Measurements from ENCODE around the gene KCNRG.
"Not testable (repeated sequence)": the region's sequence is repeated elsewhere in the genome, so short reads cannot be mapped to it uniquely, and the experiment has no call there.

KCNRG gene

DNA sequence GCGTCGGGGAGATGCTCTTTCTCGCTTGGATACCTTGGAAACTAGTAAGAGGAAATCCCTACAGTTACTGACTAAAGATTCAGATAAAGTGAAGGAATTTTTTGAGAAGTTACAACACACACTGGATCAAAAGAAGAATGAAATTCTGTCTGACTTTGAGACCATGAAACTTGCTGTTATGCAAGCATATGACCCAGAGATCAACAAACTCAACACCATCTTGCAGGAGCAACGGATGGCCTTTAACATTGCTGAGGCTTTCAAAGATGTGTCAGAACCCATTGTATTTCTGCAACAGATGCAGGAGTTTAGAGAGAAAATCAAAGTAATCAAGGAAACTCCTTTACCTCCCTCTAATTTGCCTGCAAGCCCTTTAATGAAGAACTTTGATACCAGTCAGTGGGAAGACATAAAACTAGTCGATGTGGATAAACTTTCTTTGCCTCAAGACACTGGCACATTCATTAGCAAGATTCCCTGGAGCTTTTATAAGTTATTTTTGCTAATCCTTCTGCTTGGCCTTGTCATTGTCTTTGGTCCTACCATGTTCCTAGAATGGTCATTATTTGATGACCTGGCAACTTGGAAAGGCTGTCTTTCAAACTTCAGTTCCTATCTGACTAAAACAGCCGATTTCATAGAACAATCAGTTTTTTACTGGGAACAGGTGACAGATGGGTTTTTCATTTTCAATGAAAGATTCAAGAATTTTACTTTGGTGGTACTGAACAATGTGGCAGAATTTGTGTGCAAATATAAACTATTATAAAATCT is 2.7 kb upstream of the KCNRG start:
- DNase-seq (ENCODE audit: low spot score), result no peak

GRCh38 chr13:50014386-50014785 is 858 bp upstream of the KCNRG start:
- no peak for DNase-seq (ENCODE audit: low spot score)

GRCh38 chr13:50015750-50016149 is 506 bp downstream of the KCNRG start:
- no peak for DNase-seq (ENCODE audit: low spot score)

DNA sequence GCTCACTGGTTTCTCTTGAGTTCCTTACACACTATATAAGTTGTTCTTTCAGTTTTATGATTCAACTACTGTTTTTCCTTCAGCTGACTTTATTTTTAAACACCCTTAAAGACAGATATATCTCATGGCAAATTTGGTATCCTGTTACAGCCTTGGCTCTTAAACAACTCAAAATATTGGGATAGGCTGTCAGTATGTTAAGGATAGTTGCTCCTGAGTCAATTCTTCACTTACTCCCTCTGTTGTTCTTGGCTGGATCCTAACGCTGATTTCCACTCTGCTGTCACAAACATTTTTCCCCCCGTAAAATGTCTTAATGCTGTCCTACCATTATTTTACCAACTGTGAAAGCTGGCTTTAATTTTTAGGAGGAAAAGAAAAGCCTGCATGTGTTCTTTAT is 1.2 kb downstream of the KCNRG start:
- DNase-seq (ENCODE audit: low spot score), result no peak

GRCh38 chr13:50017819-50018218 is 2.6 kb downstream of the KCNRG start:
- DNase-seq (ENCODE audit: low spot score), result no peak

DNA sequence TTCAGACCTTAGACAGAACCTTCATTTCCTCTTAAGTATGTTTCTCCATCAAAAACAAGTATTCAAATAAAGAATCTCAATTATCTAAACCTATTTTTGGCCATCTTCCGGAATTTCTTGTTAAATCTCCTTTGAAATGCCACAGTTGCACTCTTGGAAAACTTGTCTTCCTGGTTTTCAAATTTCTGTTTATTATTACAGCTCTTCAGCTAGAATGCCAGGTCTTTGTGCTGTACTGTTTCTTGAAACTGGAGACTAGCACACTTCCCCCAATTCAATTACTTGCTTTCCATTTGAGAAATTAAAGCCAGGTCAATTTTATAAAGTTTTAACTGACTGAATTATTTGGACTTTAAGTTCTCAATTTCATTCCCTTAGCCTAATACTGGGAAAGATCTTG is 10.2 kb downstream of the KCNRG start:
- no peak for DNase-seq (ENCODE audit: low spot score)

DNA sequence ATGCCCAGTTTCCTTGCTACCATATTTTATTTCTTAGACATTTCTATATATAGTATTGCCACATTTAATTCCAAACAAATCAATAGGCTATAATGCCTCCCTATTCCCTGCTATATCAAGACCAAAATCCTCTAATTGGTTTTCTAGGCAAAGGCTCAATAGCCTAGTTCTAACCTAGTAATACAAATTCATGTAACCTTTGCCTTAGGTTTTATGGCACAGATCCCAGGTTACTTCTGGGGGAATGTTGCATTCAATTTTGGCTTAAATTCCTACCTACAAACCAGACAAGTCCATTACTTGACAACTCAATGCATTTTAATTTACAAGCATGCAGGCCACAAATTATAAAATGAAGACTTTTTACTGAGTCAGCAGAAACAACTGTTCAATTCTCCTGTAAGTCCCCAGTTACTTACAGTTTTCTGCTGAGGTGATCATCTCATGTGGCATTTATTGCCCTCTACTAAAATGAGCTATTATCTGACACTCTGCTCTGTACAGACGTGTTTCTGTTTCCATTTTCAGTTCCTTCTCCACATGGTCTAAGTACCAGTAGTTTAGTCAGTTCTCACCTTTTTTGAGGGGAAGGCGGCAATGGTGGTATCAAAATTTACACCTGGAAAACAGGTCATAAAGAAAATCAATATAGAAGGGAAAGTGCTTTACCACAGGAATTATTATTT is 11.7 kb downstream of the KCNRG start:
- DNase-seq (ENCODE audit: low spot score), result no peak

GRCh38 chr13:50030315-50030714 is 15.1 kb downstream of the KCNRG start:
- DNase-seq (ENCODE audit: low spot score), result peak; percentile 38

DNA sequence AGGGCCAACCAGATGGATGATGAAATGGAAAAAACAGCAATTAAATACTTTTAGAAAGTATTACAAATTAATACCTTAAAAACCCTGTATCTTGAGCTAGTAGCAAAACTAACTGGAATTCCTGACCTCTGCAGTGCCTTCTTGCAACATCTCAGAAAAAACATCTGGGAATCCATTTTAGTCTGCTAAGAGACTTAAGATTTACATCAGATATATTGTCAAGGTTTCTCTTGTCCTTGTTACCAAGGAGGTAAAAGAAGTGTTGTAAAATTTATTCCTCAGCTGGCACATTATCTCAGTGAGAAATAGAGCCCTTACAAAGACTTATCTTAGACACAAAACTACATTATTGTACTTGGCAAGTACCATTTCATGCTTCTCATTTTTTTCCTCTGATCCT is 18.5 kb downstream of the KCNRG start:
- no peak for DNase-seq (ENCODE audit: low spot score)

DNA sequence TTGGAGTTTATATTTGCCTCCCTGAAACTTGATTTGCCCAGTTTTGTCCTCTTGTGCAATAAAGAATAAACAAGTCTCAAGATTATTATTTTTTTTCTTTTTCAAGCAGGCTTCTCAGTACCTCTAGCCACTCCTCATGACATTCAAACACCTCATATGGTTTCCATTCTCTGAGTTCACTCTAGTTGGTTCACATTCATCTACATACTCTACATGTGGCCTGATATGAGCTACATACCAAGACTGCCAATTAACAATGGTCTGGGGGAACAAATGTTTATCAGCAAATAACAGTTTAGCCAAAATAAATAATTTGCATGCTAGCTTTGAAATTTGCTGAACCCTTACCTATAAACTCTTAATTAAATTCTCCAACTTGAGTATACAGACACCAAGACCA is 22.5 kb downstream of the KCNRG start:
- no peak for DNase-seq (ENCODE audit: low spot score)

DNA sequence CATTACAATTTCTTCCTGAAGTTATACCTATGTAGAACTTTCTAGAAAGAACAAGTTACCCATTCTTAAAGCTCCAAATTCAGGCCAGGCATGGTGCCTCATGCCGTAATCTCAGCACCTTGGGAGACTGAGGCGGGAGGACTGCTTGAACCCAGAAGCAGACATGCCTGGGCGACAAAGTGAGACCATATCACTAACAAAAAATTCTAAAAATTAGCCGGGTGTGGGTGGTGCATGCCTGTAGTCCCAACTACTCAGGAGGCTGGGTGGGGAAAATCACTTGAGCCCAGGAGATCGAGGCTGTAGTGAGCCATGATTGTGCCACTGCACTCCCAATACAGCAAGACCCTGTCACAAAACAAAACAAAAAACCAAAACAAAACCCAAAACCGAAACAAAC is 23.0 kb downstream of the KCNRG start:
- DNase-seq (ENCODE audit: low spot score), result no peak

DNA sequence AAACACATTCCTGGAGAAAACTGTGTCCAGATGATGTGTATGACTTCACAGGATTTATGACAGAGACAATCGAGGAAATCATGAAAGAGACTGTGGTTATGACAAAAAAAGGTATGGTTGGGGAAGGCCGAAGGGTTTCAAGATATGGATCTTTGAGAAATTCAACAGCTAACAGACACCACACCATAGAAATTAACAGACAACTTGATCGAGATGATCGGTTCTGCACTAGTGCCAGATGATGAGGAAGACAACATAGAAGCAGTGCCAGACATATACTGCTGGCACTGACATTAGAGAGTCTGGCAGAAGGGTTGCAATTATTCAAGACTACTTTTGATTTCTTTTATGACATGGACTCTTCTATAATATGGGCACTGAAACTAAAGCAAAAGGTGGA is 37.2 kb downstream of the KCNRG start:
- DNase-seq (ENCODE audit: low spot score), result no peak

GRCh38 chr13:50053844-50054243 is 38.6 kb downstream of the KCNRG start:
- no peak for DNase-seq (ENCODE audit: low spot score)

DNA sequence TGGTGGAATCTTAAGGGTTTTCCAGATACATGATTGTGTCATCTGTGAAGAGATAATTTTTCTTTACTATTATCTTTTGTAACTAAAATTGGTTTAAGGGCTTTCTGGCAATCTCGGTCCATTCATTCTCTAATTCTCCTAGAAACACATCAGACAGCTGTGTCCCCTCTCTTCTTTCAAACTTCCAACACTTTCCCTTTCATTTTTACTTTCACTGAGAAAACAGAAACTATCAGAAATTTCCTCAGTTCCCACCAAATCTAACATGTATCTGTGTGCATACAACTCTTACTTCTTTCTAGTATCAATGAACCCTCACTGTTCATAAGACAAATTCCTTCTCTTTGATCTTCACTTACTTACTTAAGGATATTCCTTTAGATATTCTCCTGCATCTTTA is 40.2 kb downstream of the KCNRG start:
- DNase-seq (ENCODE audit: low spot score), result no peak

DNA sequence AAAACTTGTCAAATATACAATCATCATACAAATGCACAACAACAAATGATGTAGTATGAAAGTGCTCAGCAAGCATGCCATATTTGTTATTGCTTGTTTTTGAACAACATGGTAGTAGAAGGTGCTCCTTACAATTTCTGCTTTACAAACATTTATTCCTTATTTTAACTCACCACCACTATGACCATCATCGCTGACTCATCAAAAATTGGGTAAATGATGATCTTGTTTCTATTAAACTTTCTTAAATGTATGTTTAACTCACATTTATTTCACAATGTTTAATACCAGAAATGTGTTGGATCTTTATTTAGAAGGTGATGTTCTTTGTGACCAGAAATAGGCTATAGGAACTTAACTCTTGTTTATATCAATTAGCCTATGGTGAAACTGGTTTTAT is 45.5 kb downstream of the KCNRG start:
- no peak for DNase-seq (ENCODE audit: low spot score)

DNA sequence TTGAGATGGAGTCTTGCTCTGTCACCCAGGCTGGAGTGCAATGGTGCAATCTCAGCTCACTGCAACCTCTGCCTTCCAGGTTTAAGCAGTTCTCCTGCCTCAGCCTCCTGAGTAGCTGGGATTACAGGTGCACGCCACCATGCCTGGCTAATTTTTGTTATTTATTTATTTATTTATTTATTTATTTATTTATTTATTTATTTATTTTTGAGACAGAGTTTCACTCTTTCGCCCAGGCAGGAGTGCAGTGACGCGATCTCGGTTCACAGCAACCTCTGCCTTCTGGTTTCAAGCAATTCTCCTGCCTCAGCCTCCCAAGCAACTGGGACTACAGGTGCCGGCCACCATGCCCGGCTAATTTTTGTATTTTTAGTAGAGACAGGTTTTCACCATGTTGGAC is 47.1 kb downstream of the KCNRG start:
- DNase-seq (ENCODE audit: low spot score), result not testable (repeated sequence)

- DNase-seq (ENCODE audit: low spot score), result no peak
These were observed 50.5 kb downstream of the KCNRG start for GRCh38 chr13:50065712-50066111.

DNA sequence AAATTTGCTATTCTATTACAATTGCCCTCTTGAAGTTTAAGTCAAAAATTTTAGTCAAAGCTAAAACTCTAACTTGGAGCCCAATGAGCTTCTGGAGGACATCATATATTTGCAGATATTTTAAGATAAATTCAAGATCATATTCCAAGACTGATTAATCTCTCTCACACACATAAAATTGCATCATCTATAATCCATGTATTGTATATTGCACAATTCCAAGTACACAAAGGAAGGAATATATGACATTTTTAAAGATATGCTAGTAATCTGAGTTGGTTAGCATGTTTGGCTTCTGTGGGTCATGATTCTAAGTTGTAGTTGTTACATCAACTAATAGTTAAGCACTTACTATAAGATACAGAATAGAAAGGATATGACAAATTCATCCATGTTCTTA is 53.3 kb downstream of the KCNRG start:
- no peak for DNase-seq (ENCODE audit: low spot score)

- no peak for DNase-seq (ENCODE audit: low spot score)
These were observed 54.0 kb downstream of the KCNRG start for GRCh38 chr13:50069261-50069660.

GRCh38 chr13:50070186-50070585 is 54.9 kb downstream of the KCNRG start:
- no peak for DNase-seq (ENCODE audit: low spot score)

Measured in RKO (cell line).